ENCODE data around the gene TXNRD3. TPM values are rescaled to one million over a fixed set of nuclear protein-coding genes. Genes with fewer than 3 reads are reported as not detected.

The TXNRD3 gene
- total RNA-seq, 1 donor from 2014 or later: 7.6 TPM

GRCh38 chr3:126682009-126682408 lies 27.1 kb upstream of the TXNRD3 start:
- Histone ChIP-seq H3K36me3 (ENCODE audit: insufficient read depth, low read length) (no peaks in the 10 kb centered on the region), H3K27me3 (ENCODE audit: insufficient read depth, low read length) (peaks cover 14% of the 10 kb centered on the region), H3K4me3 (ENCODE audit: insufficient read depth, low read depth, low read length) (no peak overlapping the region), H3K79me2 (ENCODE audit: insufficient read depth, low read length) (no peaks in the 10 kb centered on the region), H3K9ac (ENCODE audit: low read length) (no peak overlapping the region), H3K4me1 (ENCODE audit: insufficient read depth, low read length) (peaks cover 7% of the 10 kb centered on the region), H3K27ac (ENCODE audit: low read depth, low read length) (no peak overlapping the region), H3K9me3 (ENCODE audit: insufficient read depth, low read depth, low read length) (no peaks in the 10 kb centered on the region), H2AFZ (ENCODE audit: low read depth, low read length) (no peak overlapping the region), H3K4me2 (ENCODE audit: low read length) (no peak overlapping the region), H4K20me1 (ENCODE audit: insufficient read depth, low read length) (no peaks in the 10 kb centered on the region)
- peaks cover 16% of the 10 kb centered on the region for H3K4me1 Mint-ChIP-seq (ENCODE audit: low read depth, unreplicated experiment)
- no peak for DNase-seq (ENCODE audit: low read depth)
- no peaks in the 10 kb centered on the region for H3K9me3 Mint-ChIP-seq (ENCODE audit: unreplicated experiment)
- no peaks in the 10 kb centered on the region for H3K36me3 Mint-ChIP-seq (ENCODE audit: low read depth, unreplicated experiment)
- no peak overlapping the region for H3K4me3 Mint-ChIP-seq (ENCODE audit: unreplicated experiment)
- no peak for FAIRE-seq
- no peak overlapping the region for H3K27ac Mint-ChIP-seq (ENCODE audit: unreplicated experiment)
- no peak for TF ChIP-seq CTCF (IDR thresholded peaks at IDR 0.05; ENCODE audit: insufficient read depth, low read depth, low read length)
- H3K27me3 Mint-ChIP-seq (ENCODE audit: low read depth, unreplicated experiment): peaks cover 36% of the 10 kb centered on the region

- H3K4me3 Mint-ChIP-seq (ENCODE audit: unreplicated experiment): no peak overlapping the region
- DNase-seq (ENCODE audit: low read depth): no peak
- no peaks in the 10 kb centered on the region for H3K79me2 ChIP-seq (ENCODE audit: insufficient read depth, low read length)
- no peak overlapping the region for H3K9ac ChIP-seq (ENCODE audit: low read length)
- H3K4me1 ChIP-seq (ENCODE audit: insufficient read depth, low read length): peaks cover 7% of the 10 kb centered on the region
- H3K9me3 ChIP-seq (ENCODE audit: insufficient read depth, low read depth, low read length): no peaks in the 10 kb centered on the region
- no peak overlapping the region for H3K4me3 ChIP-seq (ENCODE audit: insufficient read depth, low read depth, low read length)
- no peaks in the 10 kb centered on the region for H3K9me3 Mint-ChIP-seq (ENCODE audit: unreplicated experiment)
- H3K4me2 ChIP-seq (ENCODE audit: low read length): no peak overlapping the region
- TF ChIP-seq CTCF (IDR thresholded peaks at IDR 0.05; ENCODE audit: insufficient read depth, low read depth, low read length) (no peak), EZH2 (IDR thresholded peaks at IDR 0.05; ENCODE audit: insufficient read depth, low read length) (no peak)
- H3K4me1 Mint-ChIP-seq (ENCODE audit: low read depth, unreplicated experiment): peaks cover 16% of the 10 kb centered on the region
- no peak overlapping the region for H3K27ac ChIP-seq (ENCODE audit: low read depth, low read length)
- no peaks in the 10 kb centered on the region for H4K20me1 ChIP-seq (ENCODE audit: insufficient read depth, low read length)
- H3K27me3 Mint-ChIP-seq (ENCODE audit: low read depth, unreplicated experiment): peaks cover 36% of the 10 kb centered on the region
- H3K36me3 Mint-ChIP-seq (ENCODE audit: low read depth, unreplicated experiment): no peaks in the 10 kb centered on the region
- peak overlapping the region; percentile 9 for H3K27ac Mint-ChIP-seq (ENCODE audit: unreplicated experiment)
- peaks cover 14% of the 10 kb centered on the region for H3K27me3 ChIP-seq (ENCODE audit: insufficient read depth, low read length)
- no peaks in the 10 kb centered on the region for H3K36me3 ChIP-seq (ENCODE audit: insufficient read depth, low read length)
- no peak overlapping the region for H2AFZ ChIP-seq (ENCODE audit: low read depth, low read length)
- FAIRE-seq: no peak
Observed at GRCh38 chr3:126680667-126681055, 25.7 kb upstream of the TXNRD3 start.

GRCh38 chr3:126679831-126680666 lies 25.1 kb upstream of the TXNRD3 start:
- DNase-seq (ENCODE audit: low read depth): no peak
- H3K9me3 Mint-ChIP-seq (ENCODE audit: unreplicated experiment): no peaks in the 10 kb centered on the region
- no peak overlapping the region for H3K27ac ChIP-seq (ENCODE audit: low read depth, low read length)
- TF ChIP-seq CTCF (IDR thresholded peaks at IDR 0.05; ENCODE audit: insufficient read depth, low read depth, low read length) (no peak), EZH2 (IDR thresholded peaks at IDR 0.05; ENCODE audit: insufficient read depth, low read length) (no peak)
- H2AFZ ChIP-seq (ENCODE audit: low read depth, low read length): no peak overlapping the region
- H4K20me1 ChIP-seq (ENCODE audit: insufficient read depth, low read length): no peaks in the 10 kb centered on the region
- no peaks in the 10 kb centered on the region for H3K79me2 ChIP-seq (ENCODE audit: insufficient read depth, low read length)
- H3K27ac Mint-ChIP-seq (ENCODE audit: unreplicated experiment): peak overlapping the region; percentile 9
- H3K36me3 Mint-ChIP-seq (ENCODE audit: low read depth, unreplicated experiment): no peaks in the 10 kb centered on the region
- H3K27me3 Mint-ChIP-seq (ENCODE audit: low read depth, unreplicated experiment): peaks cover 36% of the 10 kb centered on the region
- H3K27me3 ChIP-seq (ENCODE audit: insufficient read depth, low read length): peaks cover 14% of the 10 kb centered on the region
- FAIRE-seq: no peak
- peaks cover 3% of the 10 kb centered on the region for H3K4me1 ChIP-seq (ENCODE audit: insufficient read depth, low read length)
- H3K4me1 Mint-ChIP-seq (ENCODE audit: low read depth, unreplicated experiment): peaks cover 10% of the 10 kb centered on the region
- no peaks in the 10 kb centered on the region for H3K9me3 ChIP-seq (ENCODE audit: insufficient read depth, low read depth, low read length)
- H3K4me3 Mint-ChIP-seq (ENCODE audit: unreplicated experiment): no peak overlapping the region
- no peaks in the 10 kb centered on the region for H3K36me3 ChIP-seq (ENCODE audit: insufficient read depth, low read length)
- H3K4me2 ChIP-seq (ENCODE audit: low read length): no peak overlapping the region
- H3K4me3 ChIP-seq (ENCODE audit: insufficient read depth, low read depth, low read length): no peak overlapping the region
- H3K9ac ChIP-seq (ENCODE audit: low read length): no peak overlapping the region
